Adrenal gland (tissue), 12 donors: ENCODE data around the gene MOB2. TPM values are rescaled to one million over a fixed set of nuclear protein-coding genes. Genes with fewer than 3 reads are reported as not detected.

Experiments used
- DNase-seq, 7 donors: peaks; one replicate each; pipeline ENCODE4 v3.0.0-alpha.2; 2019 to 2020
- H3K27ac ChIP-seq, 5 donors: fragments of 200-600 bp; sonication (generic) in 4 of 5; 1 replicate in 3 of 5; 2 replicates in 2 of 5; pipeline versions ENCODE4 v1.5.1 to v1.8.0; 2016 to 2020; ENCODE audit warnings: mild to moderate bottlenecking in 1 of 5
- H3K27me3 ChIP-seq: fragments of 200-600 bp; 2 replicates; pipeline ENCODE4 v1.8.0; 2021
- H3K36me3 ChIP-seq, 2 donors: fragments of 200-600 bp; replicated peaks in 1 of 2; 1 replicate in 1 of 2; 2 replicates in 1 of 2; pipeline versions ENCODE4 v1.5.1 to v1.8.0; 2018 to 2022
- H3K4me1 ChIP-seq, 2 donors: fragments of 200-600 bp; replicated peaks in 1 of 2; 1 replicate in 1 of 2; 2 replicates in 1 of 2; pipeline versions ENCODE4 v1.5.1 to v1.8.0; 2018 to 2021
- H3K4me3 ChIP-seq, 4 donors: fragments of 200-600 bp; sonication (generic) in 3 of 4; one replicate each; pipeline ENCODE4 v1.5.1; 2016 to 2018
- H3K9me3 ChIP-seq, 3 donors: fragments of 200-600 bp; sonication (generic) in 1 of 3; replicated peaks in 1 of 3; 1 replicate in 2 of 3; 2 replicates in 1 of 3; pipeline versions ENCODE4 v1.5.1 to v1.8.0; 2016 to 2021
- CTCF ChIP-seq, 6 experiments: fragments of 450-650 bp in 4 of 6; fragments of 200-600 bp in 2 of 6; sonication (generic) in 1 of 6; IDR thresholded peaks; 1 replicate in 5 of 6; 2 replicates in 1 of 6; pipeline versions ENCODE4 v1.5.1 to v1.8.0; 2016 to 2021; ENCODE audit warnings: antibody characterized with exemption in 6 of 6, mild to moderate bottlenecking in 2 of 6, moderate library complexity in 1 of 6
- POLR2A ChIP-seq, 2 donors: fragments of 450-650 bp; IDR thresholded peaks; one replicate each; pipeline ENCODE4 v1.6.1; 2017; ENCODE audit warnings: antibody characterized with exemption in 2 of 2, mild to moderate bottlenecking in 2 of 2, moderate library complexity in 1 of 2
- WGBS, 4 donors: extraction: QIAGEN DNeasy Blood & Tissue Kit in 2 of 4; methylation state at CpG; one replicate each; pipeline versions ENCODE4 v1.1.5 to v1.1.7; 2013 to 2017; 5-methylcytosine and 5-hydroxymethylcytosine counted together
- intact Hi-C, 2 donors: fragments of 100-400 bp; cut with DNase I; formaldehyde crosslinking; loops; one replicate each; pipeline versions ENCODE4 v1.14.1 to v1.15.0; 2022 to 2023
- polyA plus RNA-seq, 3 donors: library from polyadenylated mRNA; stranded (reverse); fragments of 200-250 nt in 2 of 3; fragments of 350-450 nt in 1 of 3; fragmentation: Illumina TruSeq in 1 of 3; extraction: RNeasy Lipid Tissue Mini Kit (QIAGEN cat#74804) in 1 of 3; gene quantifications; one replicate each; pipeline ENCODE4 v1.2.3, GENCODE V29; 2013 to 2014
- total RNA-seq, 9 donors: library from RNA; depleted of rRNA in 4 of 9; stranded (reverse); fragments of >200 nt in 4 of 9; fragments of 120-200 nt in 1 of 9; fragmentation: NEBNext Ultra II Directional in 1 of 9; extraction: Animal tissue kit (Norgen Biotek cat#: 25700) in 1 of 9; gene quantifications; one replicate each; pipeline versions ENCODE4 v1.1.0 to v1.2.4, GENCODE V29; 2013 to 2023
- donor health status: healthy with polysubstance abuse.
- donor health status: Bipolar disorder and iron deficiency.
- donor health status: DM: yes; HTN: yes; CAD: no.
- donor health status: DM: no; HTN: no; CAD: no.
- donor health status: DM: no; HTN: no; CAD: no.
- donor health status: DM: yes; HTN: yes; CAD: no.

MOB2 gene
- total and polyA plus RNA-seq, 12 donors, result 11.2 to 43.3 (median 30.6) TPM

GRCh38 chr11:1516273-1517067, 29.9 kb upstream of the MOB2 start:
- 83 to 87% (median 87%) methylated on average over 18 to 19 of the region's 19 CpGs for WGBS, 4 donors
- peaks cover 6 to 24% of the 10 kb centered on the region in 2 donors for H3K4me1 ChIP-seq

GRCh38 chr11:1515082-1516060, 28.8 kb upstream of the MOB2 start:
- Histone ChIP-seq H3K4me1 (peaks cover 0 to 14% of the 10 kb centered on the region in 2 donors), H3K27me3 (no peaks in the 10 kb centered on the region), H3K4me3 (no peak overlapping the region), H3K9me3 (no peaks in the 10 kb centered on the region), H3K36me3 (no peaks in the 10 kb centered on the region), H3K27ac (no peak overlapping the region)
- 27 to 44% (median 34%) methylated on average over 15 to 36 of the region's 36 CpGs for WGBS, 4 donors
- intact Hi-C loops, result loop anchor here (2.0 to 5.0 kb wide), 2 partner anchors 313 kb away; no protein-coding TSS in a partner anchor
- peak; percentile 73 to 88 (median 81) for DNase-seq
- TF ChIP-seq CTCF (IDR thresholded peaks at IDR 0.05) (peak; percentile 81 to 95 (median 92)), POLR2A (IDR thresholded peaks at IDR 0.05) (no peak)

More at GRCh38 chr11:1516273-1517067, 29.9 kb upstream of the MOB2 start:
- no peaks in the 10 kb centered on the region for H3K36me3 ChIP-seq
- H3K9me3 ChIP-seq, result no peaks in the 10 kb centered on the region
- intact Hi-C loops, result loop anchor here in 1 of 2 donors (5.0 kb wide), 1 partner anchor 314 kb away; no protein-coding TSS in a partner anchor
- H3K4me3 ChIP-seq, result no peak overlapping the region
- H3K27ac ChIP-seq, result no peak overlapping the region
- no peak for DNase-seq
- no peak for TF ChIP-seq CTCF (IDR thresholded peaks at IDR 0.05)
- no peak for TF ChIP-seq POLR2A (IDR thresholded peaks at IDR 0.05)
- H3K27me3 ChIP-seq, result no peaks in the 10 kb centered on the region

- intact Hi-C loops, result loop anchor here (2.0 to 5.0 kb wide), 2 partner anchors 312 kb away; no protein-coding TSS in a partner anchor
- Histone ChIP-seq H3K36me3 (no peaks in the 10 kb centered on the region), H3K4me1 (peaks cover 0 to 14% of the 10 kb centered on the region in 2 donors), H3K9me3 (no peaks in the 10 kb centered on the region), H3K27me3 (no peaks in the 10 kb centered on the region), H3K27ac (no peak overlapping the region), H3K4me3 (no peak overlapping the region)
- TF ChIP-seq CTCF (IDR thresholded peaks at IDR 0.05) (no peak), POLR2A (IDR thresholded peaks at IDR 0.05) (no peak)
- WGBS, 4 donors, result 78 to 90% (median 82%) methylated on average over 22 to 31 of the region's 31 CpGs
- DNase-seq, result no peak
Observed at GRCh38 chr11:1514336-1515061, 27.9 kb upstream of the MOB2 start.
